Measurements from ENCODE around the gene ARMH1. TPM values are rescaled to one million over a fixed set of nuclear protein-coding genes. Genes with fewer than 3 reads are reported as not detected.

ARMH1 gene
- total and polyA plus RNA-seq, 10 donors: 12.2 to 86.0 (median 20.8) TPM

GRCh38 chr1:44705938-44706337, 31.4 kb downstream of the ARMH1 start:
- peak; percentile 34 for DNase-seq
- intact Hi-C loops (cut with DNase I; ENCODE audit: low total_unique reads): no loop called here
- no peaks in the 10 kb centered on the region for H3K36me3 ChIP-seq
- H3K27me3 ChIP-seq (replicated peaks in 1 of 7): no peaks in the 10 kb centered on the region
- H3K4me3 ChIP-seq: no peak overlapping the region
- no peak overlapping the region for H3K27ac ChIP-seq
- H3K4me1 ChIP-seq: peaks cover 0 to 17% (median 9%) of the 10 kb centered on the region in 6 donors
- 86 to 95% (median 92%) methylated on average over 2 of the region's 2 CpGs for WGBS, 5 donors
- TF ChIP-seq POLR2AphosphoS5 (IDR thresholded peaks at IDR 0.05) (no peak), POLR2A (IDR thresholded peaks at IDR 0.05) (no peak), CTCF (IDR thresholded peaks at IDR 0.05 in 8 of 11, conservative IDR thresholded peaks at IDR 0.05 in 3 of 11) (no peak)
- H3K9me3 ChIP-seq: no peaks in the 10 kb centered on the region

GRCh38 chr1:44707112-44707881, 32.8 kb downstream of the ARMH1 start:
- Histone ChIP-seq H3K36me3 (no peaks in the 10 kb centered on the region), H3K4me3 (no peak overlapping the region), H3K27ac (no peak overlapping the region), H3K4me1 (peaks cover 0 to 24% (median 12%) of the 10 kb centered on the region in 6 donors), H3K9me3 (no peaks in the 10 kb centered on the region), H3K27me3 (replicated peaks in 1 of 7) (peaks cover 0 to 4% (median 0%) of the 10 kb centered on the region in 7 donors)
- intact Hi-C loops (cut with DNase I; ENCODE audit: low total_unique reads): no loop called here
- 88 to 94% (median 92%) methylated on average over 6 of the region's 6 CpGs for WGBS, 5 donors
- TF ChIP-seq POLR2AphosphoS5 (IDR thresholded peaks at IDR 0.05): no peak
- no peak for TF ChIP-seq CTCF (IDR thresholded peaks at IDR 0.05 in 8 of 11, conservative IDR thresholded peaks at IDR 0.05 in 3 of 11)
- no peak for TF ChIP-seq POLR2A (IDR thresholded peaks at IDR 0.05)
- peak; percentile 28 for DNase-seq

- intact Hi-C loops (cut with DNase I; ENCODE audit: low total_unique reads): no loop called here
- TF ChIP-seq POLR2AphosphoS5 (IDR thresholded peaks at IDR 0.05): no peak
- no peak for TF ChIP-seq POLR2A (IDR thresholded peaks at IDR 0.05)
- TF ChIP-seq CTCF (IDR thresholded peaks at IDR 0.05 in 8 of 11, conservative IDR thresholded peaks at IDR 0.05 in 3 of 11): peak; percentile 36 to 82 (median 68)
- H3K27me3 ChIP-seq (replicated peaks in 1 of 7): peaks cover 0 to 4% (median 0%) of the 10 kb centered on the region in 7 donors
- no peaks in the 10 kb centered on the region for H3K36me3 ChIP-seq
- H3K4me1 ChIP-seq: peaks cover 0 to 33% (median 15%) of the 10 kb centered on the region in 6 donors
- peak overlapping the region in 2 of 8 donors; percentile 13 to 51 for H3K27ac ChIP-seq
- 37 to 41% (median 38%) methylated on average over 15 of the region's 15 CpGs for WGBS, 5 donors
- no peaks in the 10 kb centered on the region for H3K9me3 ChIP-seq
- peak overlapping the region in 1 of 8 donors; percentile 43 for H3K4me3 ChIP-seq
- DNase-seq: peak; percentile 34
Observed at GRCh38 chr1:44707959-44708831, 33.7 kb downstream of the ARMH1 start.

Measured in spleen (tissue), 11 donors.